PC-3 (cell line): ENCODE data around the gene DCTD. TPM values are rescaled to one million over a fixed set of nuclear protein-coding genes. Genes with fewer than 3 reads are reported as not detected.

Experiments used
- ATAC-seq: fragments of 200-7000 bp; cut with Tn5 transposase; 2 replicates; pipeline ENCODE4 v1.9.1; 2020; ENCODE audit warnings: mild to moderate bottlenecking, moderate library complexity
- BruUV-seq: library from RNA; stranded (reverse); fragments of 400-500 nt; replicated peaks from 2 replicates; lab custom pipeline; 2021; lab: Mats Ljungman, UMichigan
- CTCF ChIA-PET: fragments of 300-600 bp; sonication (Branson Sonifier 250); formaldehyde crosslinking; loops from one replicate; lab custom pipeline; 2022; ENCODE audit warnings: antibody characterized with exemption; lab: Charles Lee
- POLR2A ChIA-PET: fragments of 300-600 bp; sonication (Branson Sonifier 250); formaldehyde crosslinking; loops from one replicate; lab custom pipeline; 2022; ENCODE audit warnings: antibody characterized with exemption; ENCODE audit not compliant: unreplicated experiment; lab: Charles Lee
- DNase-seq: peaks from one replicate; pipeline ENCODE4 v3.0.0-alpha.2; 2015
- H2AFZ ChIP-seq: fragments of 300-600 bp; sonication (generic); 2 replicates; pipeline ENCODE4 v1.6.0; 2016; ENCODE audit warnings: antibody characterized with exemption, low read length
- H3F3A ChIP-seq: fragments of 300-600 bp; sonication (generic); one replicate; pipeline ENCODE4 v1.6.0; 2017; ENCODE audit warnings: antibody characterized with exemption, low read length, control low read depth, mild to moderate bottlenecking; ENCODE audit not compliant: unreplicated experiment
- H3K27ac ChIP-seq: fragments of 300-600 bp; sonication (generic); 2 replicates; pipeline ENCODE4 v1.5.1; 2016; ENCODE audit warnings: mild to moderate bottlenecking, low read length
- H3K27me3 ChIP-seq: fragments of 300-600 bp; sonication (generic); 2 replicates; pipeline ENCODE4 v1.6.1; 2016; ENCODE audit warnings: low read length, mixed read lengths
- H3K36me3 ChIP-seq: fragments of 300-600 bp; sonication (generic); 2 replicates; pipeline ENCODE4 v1.6.1; 2016; ENCODE audit warnings: low read depth, mixed run types, low read length, mixed read lengths
- H3K4me1 ChIP-seq: fragments of 300-600 bp; sonication (generic); 2 replicates; pipeline ENCODE4 v1.5.1; 2016; ENCODE audit warnings: low read length; ENCODE audit not compliant: insufficient read depth
- H3K4me2 ChIP-seq: fragments of 300-600 bp; sonication (generic); 2 replicates; pipeline ENCODE4 v1.6.0; 2016; ENCODE audit warnings: low read length
- H3K4me3 ChIP-seq: fragments of 300-600 bp; sonication (generic); 2 replicates; pipeline ENCODE4 v1.5.1; 2016; ENCODE audit warnings: mild to moderate bottlenecking, low read length, mixed read lengths
- H3K79me2 ChIP-seq: fragments of 300-600 bp; sonication (generic); 2 replicates; pipeline ENCODE4 v1.6.1; 2017; ENCODE audit warnings: low read length, mixed read lengths
- H3K9ac ChIP-seq: fragments of 300-600 bp; sonication (generic); 2 replicates; pipeline ENCODE4 v1.6.0; 2016; ENCODE audit warnings: mild to moderate bottlenecking, low read length
- H3K9me2 ChIP-seq: fragments of 300-600 bp; sonication (generic); replicated peaks from 2 replicates; pipeline ENCODE4 v1.6.1; 2016; ENCODE audit warnings: mixed run types, low read length, mixed read lengths
- H3K9me3 ChIP-seq: fragments of 300-600 bp; sonication (generic); 2 replicates; pipeline ENCODE4 v1.6.1; 2016; ENCODE audit warnings: low read length, mixed read lengths
- H4K20me1 ChIP-seq: fragments of 300-600 bp; sonication (generic); 2 replicates; pipeline ENCODE4 v1.6.1; 2016; ENCODE audit warnings: low read length, mixed read lengths
- CTCF ChIP-seq: fragments of 300-600 bp; sonication (generic); conservative IDR thresholded peaks from 2 replicates; pipeline ENCODE4 v1.5.1; 2017; ENCODE audit warnings: antibody characterized with exemption, low read depth, mild to moderate bottlenecking, low read length
- EZH2 ChIP-seq: fragments of 300-600 bp; sonication (generic); IDR thresholded peaks from one replicate; pipeline ENCODE4 v1.6.1; 2017; ENCODE audit warnings: antibody characterized with exemption, mild to moderate bottlenecking, low read length; ENCODE audit not compliant: unreplicated experiment
- EZH2phosphoT487 ChIP-seq: fragments of 300-600 bp; sonication (generic); IDR thresholded peaks from 2 replicates; pipeline ENCODE4 v1.6.1; 2018; ENCODE audit warnings: mild to moderate bottlenecking, antibody characterized with exemption, low read length, borderline replicate concordance
- intact Hi-C: fragments of 100-400 bp; cut with micrococcal nuclease; formaldehyde crosslinking; loops from 2 replicates; pipeline ENCODE4 v1.9.0; 2023
- total RNA-seq: library from RNA; depleted of rRNA; stranded (reverse); fragments of >200 nt; gene quantifications from 2 replicates; pipeline ENCODE4 v1.2.3, GENCODE V29; 2014

Gene DCTD
- total RNA-seq, 1 experiment from 2014 or later: 58.1 TPM

- intact Hi-C loops: no loop called here
- ATAC-seq: no peak
Measured at GRCh38 chr4:182862141-182862875, 54.9 kb downstream of the DCTD start.

GRCh38 chr4:182861346-182861745 is 55.8 kb downstream of the DCTD start:
- CTCF ChIA-PET: no interaction called here
- POLR2A ChIA-PET: interaction anchor here (0.5 kb wide), 1 partner anchor 9 kb away, joined by 5 read pairs; no protein-coding TSS in a partner anchor
- H3K27me3 ChIP-seq: no peaks in the 10 kb centered on the region

More at GRCh38 chr4:182862141-182862875, 54.9 kb downstream of the DCTD start:
- no peak overlapping the region for H3K4me2 ChIP-seq
- no peaks in the 10 kb centered on the region for H3K27me3 ChIP-seq
- no peaks in the 10 kb centered on the region for H3K36me3 ChIP-seq
- CTCF ChIA-PET: interaction anchor here (0.5 kb wide), 1 partner anchor 57 kb away, joined by 3 read pairs; no protein-coding TSS in a partner anchor
- no peaks in the 10 kb centered on the region for H3K9me2 ChIP-seq
- no peak for DNase-seq
- no peaks in the 10 kb centered on the region for H3F3A ChIP-seq
- BruUV-seq: no TSS peak
- no peaks in the 10 kb centered on the region for H3K9me3 ChIP-seq
- no peak overlapping the region for H3K4me3 ChIP-seq
- POLR2A ChIA-PET: no interaction called here
- H3K79me2 ChIP-seq: no peaks in the 10 kb centered on the region
- no peak overlapping the region for H3K9ac ChIP-seq
- 0 out of 2 replicates have a peak, but pooled peaks cover 5% of the 10 kb centered on the region for H3K4me1 ChIP-seq
- no peak for TF ChIP-seq EZH2
- TF ChIP-seq CTCF: no peak
- no peak for TF ChIP-seq EZH2phosphoT487
- H4K20me1 ChIP-seq: no peaks in the 10 kb centered on the region
- no peak overlapping the region for H2AFZ ChIP-seq
- H3K27ac ChIP-seq: no peak overlapping the region

More at GRCh38 chr4:182861346-182861745, 55.8 kb downstream of the DCTD start:
- Histone ChIP-seq H3F3A (no peaks in the 10 kb centered on the region), H3K4me3 (no peak overlapping the region), H3K36me3 (no peaks in the 10 kb centered on the region), H2AFZ (no peak overlapping the region), H3K27ac (no peak overlapping the region), H3K9me3 (no peaks in the 10 kb centered on the region), H3K79me2 (no peaks in the 10 kb centered on the region), H3K4me1 (0 out of 2 replicates have a peak, but pooled peaks cover 5% of the 10 kb centered on the region), H4K20me1 (no peaks in the 10 kb centered on the region), H3K9me2 (no peaks in the 10 kb centered on the region), H3K4me2 (no peak overlapping the region), H3K9ac (no peak overlapping the region)
- ATAC-seq: no peak
- TF ChIP-seq CTCF: no peak
- no peak for DNase-seq
- intact Hi-C loops: no loop called here
- BruUV-seq: no TSS peak
